ENCODE results near the gene CDC42BPB. TPM values are rescaled to one million over a fixed set of nuclear protein-coding genes. Genes with fewer than 3 reads are reported as not detected.

The CDC42BPB gene
- total and polyA plus RNA-seq, 2 donors (not counting 1 experiment from before 2014, with no cell fraction given): 44.8 to 98.3 TPM

- Histone ChIP-seq H3K9ac (ENCODE audit: insufficient read depth, low read length) (no peak overlapping the region), H3K36me3 (ENCODE audit: control insufficient read depth, insufficient read depth, low read length) (peaks cover 30% of the 10 kb centered on the region), H3K79me2 (ENCODE audit: control insufficient read depth, insufficient read depth, low read length) (peaks cover 3% of the 10 kb centered on the region), H3K4me2 (ENCODE audit: extremely low read depth, insufficient read depth, low read length) (no peak overlapping the region), H2AFZ (ENCODE audit: low read length) (no peak overlapping the region), H3K4me1 (ENCODE audit: control insufficient read depth, extremely low read depth, insufficient read depth, low read length) (no peaks in the 10 kb centered on the region), H3K9me3 (ENCODE audit: control insufficient read depth, insufficient read depth, low read depth, low read length) (no peaks in the 10 kb centered on the region), H3K4me3 (replicated peaks in 1 of 4; ENCODE audit: control extremely low read depth in 1 of 4, insufficient read depth in 1 of 4, low read depth in 3 of 4, low read length in 4 of 4) (no peak overlapping the region), H4K20me1 (ENCODE audit: control insufficient read depth, extremely low read depth, insufficient read depth, low read length) (no peaks in the 10 kb centered on the region), H3K27me3 (ENCODE audit: control insufficient read depth, insufficient read depth, low read length) (no peaks in the 10 kb centered on the region), H3K27ac (ENCODE audit: insufficient read depth, low read length) (no peak overlapping the region)
- TF ChIP-seq EZH2 (IDR thresholded peaks at IDR 0.05; ENCODE audit: low read length, missing control alignments) (no peak), CTCF (conservative IDR thresholded peaks at IDR 0.05 in 1 of 2, IDR thresholded peaks at IDR 0.05 in 1 of 2; ENCODE audit: low read depth in 1 of 2, low read length in 2 of 2) (no peak)
- DNase-seq (ENCODE audit: low read depth in 2 of 2): no peak
Measured at GRCh38 chr14:103003850-103004249, 53.5 kb downstream of the CDC42BPB start.

GRCh38 chr14:103003351-103003615 lies 54.1 kb downstream of the CDC42BPB start:
- H3K4me2 ChIP-seq (ENCODE audit: extremely low read depth, insufficient read depth, low read length): no peak overlapping the region
- H3K27ac ChIP-seq (ENCODE audit: insufficient read depth, low read length): no peak overlapping the region
- no peak for DNase-seq (ENCODE audit: low read depth in 2 of 2)
- no peak overlapping the region for H3K4me3 ChIP-seq (replicated peaks in 1 of 4; ENCODE audit: control extremely low read depth in 1 of 4, insufficient read depth in 1 of 4, low read depth in 3 of 4, low read length in 4 of 4)
- H2AFZ ChIP-seq (ENCODE audit: low read length): no peak overlapping the region
- H3K79me2 ChIP-seq (ENCODE audit: control insufficient read depth, insufficient read depth, low read length): peaks cover 5% of the 10 kb centered on the region
- H3K9ac ChIP-seq (ENCODE audit: insufficient read depth, low read length): no peak overlapping the region
- H3K4me1 ChIP-seq (ENCODE audit: control insufficient read depth, extremely low read depth, insufficient read depth, low read length): no peaks in the 10 kb centered on the region
- TF ChIP-seq CTCF (conservative IDR thresholded peaks at IDR 0.05 in 1 of 2, IDR thresholded peaks at IDR 0.05 in 1 of 2; ENCODE audit: low read depth in 1 of 2, low read length in 2 of 2) (no peak), EZH2 (IDR thresholded peaks at IDR 0.05; ENCODE audit: low read length, missing control alignments) (no peak)
- peaks cover 30% of the 10 kb centered on the region for H3K36me3 ChIP-seq (ENCODE audit: control insufficient read depth, insufficient read depth, low read length)
- no peaks in the 10 kb centered on the region for H3K9me3 ChIP-seq (ENCODE audit: control insufficient read depth, insufficient read depth, low read depth, low read length)
- no peaks in the 10 kb centered on the region for H4K20me1 ChIP-seq (ENCODE audit: control insufficient read depth, extremely low read depth, insufficient read depth, low read length)
- no peaks in the 10 kb centered on the region for H3K27me3 ChIP-seq (ENCODE audit: control insufficient read depth, insufficient read depth, low read length)

GRCh38 chr14:103002578-103003350 lies 54.6 kb downstream of the CDC42BPB start:
- Histone ChIP-seq H3K36me3 (ENCODE audit: control insufficient read depth, insufficient read depth, low read length) (peaks cover 30% of the 10 kb centered on the region), H3K27me3 (ENCODE audit: control insufficient read depth, insufficient read depth, low read length) (no peaks in the 10 kb centered on the region), H3K4me3 (replicated peaks in 1 of 4; ENCODE audit: control extremely low read depth in 1 of 4, insufficient read depth in 1 of 4, low read depth in 3 of 4, low read length in 4 of 4) (no peak overlapping the region), H2AFZ (ENCODE audit: low read length) (no peak overlapping the region), H3K4me2 (ENCODE audit: extremely low read depth, insufficient read depth, low read length) (no peak overlapping the region), H4K20me1 (ENCODE audit: control insufficient read depth, extremely low read depth, insufficient read depth, low read length) (no peaks in the 10 kb centered on the region), H3K9ac (ENCODE audit: insufficient read depth, low read length) (no peak overlapping the region), H3K4me1 (ENCODE audit: control insufficient read depth, extremely low read depth, insufficient read depth, low read length) (no peaks in the 10 kb centered on the region), H3K9me3 (ENCODE audit: control insufficient read depth, insufficient read depth, low read depth, low read length) (no peaks in the 10 kb centered on the region), H3K79me2 (ENCODE audit: control insufficient read depth, insufficient read depth, low read length) (peaks cover 5% of the 10 kb centered on the region), H3K27ac (ENCODE audit: insufficient read depth, low read length) (no peak overlapping the region)
- no peak for DNase-seq (ENCODE audit: low read depth in 2 of 2)
- TF ChIP-seq CTCF (conservative IDR thresholded peaks at IDR 0.05 in 1 of 2, IDR thresholded peaks at IDR 0.05 in 1 of 2; ENCODE audit: low read depth in 1 of 2, low read length in 2 of 2) (peak in 1 of 2 donors; percentile 4), EZH2 (IDR thresholded peaks at IDR 0.05; ENCODE audit: low read length, missing control alignments) (no peak)

Measured in fibroblast of lung (primary cell).